Activated CD8-positive, alpha-beta memory T cell treated with anti-CD3 and anti-CD28 coated beads for 24 hours (primary cell): Measurements from ENCODE around the gene PDS5B.
"Not testable (repeated sequence)": the region's sequence is repeated elsewhere in the genome, so short reads cannot be mapped to it uniquely, and the experiment has no call there.

Source experiments
- DNase-seq: peaks from one replicate; pipeline ENCODE4 v3.0.0-alpha.2; 2020

The PDS5B gene

GRCh38 chr13:32804673-32805230 lies 218.5 kb downstream of the PDS5B start:
- no peak for DNase-seq

- DNase-seq, result no peak
These were observed 225.1 kb downstream of the PDS5B start for GRCh38 chr13:32811297-32811800.

- no peak for DNase-seq
These were observed 235.0 kb downstream of the PDS5B start for GRCh38 chr13:32821149-32821688.

DNA sequence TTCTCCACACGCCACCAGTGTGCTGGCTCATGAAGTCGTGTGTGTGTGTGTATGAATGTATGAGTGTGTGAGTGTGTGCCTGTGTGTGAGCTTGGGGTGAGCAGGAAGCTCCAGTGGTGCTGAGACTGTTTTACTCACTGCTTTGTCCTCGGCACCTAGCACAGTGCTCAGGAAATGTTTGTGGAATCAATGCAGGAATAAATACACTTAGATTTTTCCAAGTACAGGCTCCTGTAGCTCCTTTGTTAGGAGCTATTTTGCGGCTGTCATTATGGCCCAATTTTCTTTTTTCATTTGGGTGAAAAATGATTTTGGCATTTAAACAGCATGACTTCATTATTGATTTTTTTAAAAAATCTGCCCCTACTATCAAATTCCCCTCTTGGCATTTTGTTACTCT lies 236.5 kb downstream of the PDS5B start:
- no peak for DNase-seq

- DNase-seq, result no peak
These were observed 237.3 kb downstream of the PDS5B start for GRCh38 chr13:32823597-32823996.

- no peak for DNase-seq
These were observed 237.8 kb downstream of the PDS5B start for GRCh38 chr13:32824061-32824460.

DNA sequence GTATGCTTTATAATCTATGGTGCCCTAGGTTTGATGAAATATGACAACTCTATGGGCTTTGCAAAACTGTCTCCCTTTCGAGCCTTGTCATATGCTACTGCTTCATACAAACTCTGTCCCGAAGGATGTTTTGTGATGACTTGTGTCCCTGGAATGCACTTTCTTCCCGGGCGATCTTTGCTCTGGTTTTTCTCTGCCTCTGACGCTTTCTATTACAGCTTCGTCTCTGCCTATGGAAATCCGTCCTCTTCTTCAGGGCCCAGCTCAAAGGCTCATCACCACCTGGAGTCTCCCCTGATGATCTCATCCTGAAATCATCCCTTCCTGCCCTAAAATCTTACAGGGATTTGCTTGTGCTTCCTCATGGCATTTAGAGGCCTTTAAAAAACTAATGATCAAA lies 238.4 kb downstream of the PDS5B start:
- DNase-seq, result no peak

DNA sequence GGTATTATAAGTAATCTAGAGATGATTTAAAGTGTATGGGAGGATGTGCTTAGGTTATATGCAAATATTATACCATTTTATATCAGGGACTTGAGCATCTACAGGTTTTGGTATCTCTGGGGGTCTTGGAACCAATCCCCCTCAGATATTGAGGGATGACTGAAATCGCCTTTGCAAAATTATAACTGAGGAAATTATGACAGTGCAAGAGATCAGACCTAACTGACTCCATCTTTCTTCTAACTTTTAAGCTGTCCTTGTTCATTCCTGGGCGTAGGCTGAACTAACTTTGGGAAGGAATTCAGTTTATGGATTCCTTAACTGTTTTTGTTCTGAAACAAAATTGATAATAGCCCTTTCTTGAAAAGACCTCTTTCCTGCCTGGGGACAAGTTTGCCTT lies 239.2 kb downstream of the PDS5B start:
- no peak for DNase-seq

- DNase-seq, result not testable (repeated sequence)
These were observed 240.1 kb downstream of the PDS5B start for GRCh38 chr13:32826372-32826771.
